HG02610 (cell line): Measurements from ENCODE around the gene NBPF6.
"Not testable (repeated sequence)": the region's sequence is repeated elsewhere in the genome, so short reads cannot be mapped to it uniquely, and the experiment has no call there.

Experiments
- ATAC-seq: cut with Tn5 transposase; IDR thresholded peaks from one replicate; pipeline ENCODE4 v1.9.1; 2021; ENCODE audit warnings: mild to moderate bottlenecking, moderate library complexity; ENCODE audit not compliant: unreplicated experiment

The NBPF6 gene

DNA sequence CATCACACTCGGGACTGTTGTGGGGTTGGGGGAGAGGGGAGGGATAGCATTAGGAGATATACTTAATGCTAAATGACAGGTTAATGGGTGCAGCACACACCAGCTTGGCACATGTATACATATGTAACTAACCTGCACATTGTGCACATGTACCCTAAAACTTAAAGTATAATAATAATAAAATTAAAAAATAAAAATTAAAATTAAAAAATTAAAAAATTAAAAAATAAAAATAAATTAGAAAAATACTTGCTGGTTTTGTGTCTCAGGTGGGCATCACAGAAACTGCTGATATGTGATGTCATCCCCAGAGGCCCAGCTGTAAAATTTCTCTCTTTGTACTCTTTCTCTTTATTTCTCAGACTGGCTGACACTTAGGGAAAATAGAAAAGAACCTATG is 44.9 kb downstream of the NBPF6 start:
- ATAC-seq, result not testable (repeated sequence)

- not testable (repeated sequence) for ATAC-seq
Measured at GRCh38 chr1:108496856-108497255, 46.7 kb downstream of the NBPF6 start.

- ATAC-seq, result no peak
Measured at GRCh38 chr1:108502138-108502537, 52.0 kb downstream of the NBPF6 start.

GRCh38 chr1:108502624-108503023 is 52.5 kb downstream of the NBPF6 start:
- no peak for ATAC-seq

- no peak for ATAC-seq
Measured at GRCh38 chr1:108503062-108503733, 53.1 kb downstream of the NBPF6 start.

- peak; percentile 86 for ATAC-seq
Measured at GRCh38 chr1:108504447-108504846, 54.3 kb downstream of the NBPF6 start.

- no peak for ATAC-seq
Measured at GRCh38 chr1:108505763-108506070, 55.6 kb downstream of the NBPF6 start.

DNA sequence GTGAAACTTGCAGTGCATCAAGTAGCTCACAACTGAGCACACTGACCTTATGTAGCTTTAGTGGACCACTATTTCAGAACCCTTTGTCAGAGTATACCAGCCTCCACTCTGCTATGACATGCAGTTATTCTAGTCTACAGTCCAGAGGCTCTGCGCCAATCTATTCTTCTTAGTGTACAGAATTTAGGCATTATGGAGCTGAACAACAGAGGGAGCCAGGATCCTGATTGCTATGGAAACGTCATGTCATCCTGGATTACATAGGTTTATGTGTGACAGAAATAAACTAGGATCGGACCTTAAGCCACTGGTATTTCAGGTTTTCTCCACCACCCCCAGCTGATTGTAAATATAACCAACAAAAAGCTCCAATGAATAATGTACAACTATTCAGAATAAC is 61.6 kb downstream of the NBPF6 start:
- ATAC-seq, result no peak

DNA sequence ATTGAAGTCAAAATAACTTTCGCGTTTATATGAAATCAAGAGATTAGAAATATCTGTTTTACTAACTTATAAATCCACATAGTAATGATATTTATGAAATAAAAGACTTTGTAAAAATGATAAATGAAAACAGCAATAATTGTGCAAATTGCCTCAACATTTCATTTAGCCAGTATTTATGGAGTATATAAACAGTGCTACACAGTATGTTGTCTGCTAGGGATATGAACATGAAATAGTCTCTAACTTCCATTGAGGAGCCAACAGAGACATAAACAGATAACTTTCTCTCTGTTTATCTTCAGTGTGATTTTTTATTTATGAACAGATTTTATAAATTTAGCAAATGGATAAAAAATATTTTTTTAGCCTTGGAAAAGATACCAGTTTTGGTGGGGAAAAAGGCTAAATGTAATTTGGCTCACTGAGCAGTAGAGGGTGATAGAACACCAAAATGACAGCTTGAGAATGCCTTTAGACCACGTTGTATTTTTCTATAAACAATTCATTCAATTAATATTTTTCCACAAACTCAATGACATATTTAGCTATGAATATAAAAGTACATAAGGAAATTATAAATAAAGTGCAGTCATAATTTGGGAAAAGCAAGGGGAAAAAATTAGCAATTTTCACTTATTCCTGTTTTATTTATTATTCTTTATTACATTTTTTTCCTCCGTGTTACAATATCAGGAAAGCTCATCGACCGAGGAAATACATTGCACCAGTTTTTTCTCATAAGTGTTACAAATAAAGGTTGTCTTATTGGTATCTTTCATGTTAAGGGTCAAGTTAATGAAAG is 62.3 kb downstream of the NBPF6 start:
- ATAC-seq, result peak; percentile 61

GRCh38 chr1:108513044-108513415 is 62.9 kb downstream of the NBPF6 start:
- no peak for ATAC-seq

GRCh38 chr1:108513914-108514313 is 63.8 kb downstream of the NBPF6 start:
- ATAC-seq, result not testable (repeated sequence)

DNA sequence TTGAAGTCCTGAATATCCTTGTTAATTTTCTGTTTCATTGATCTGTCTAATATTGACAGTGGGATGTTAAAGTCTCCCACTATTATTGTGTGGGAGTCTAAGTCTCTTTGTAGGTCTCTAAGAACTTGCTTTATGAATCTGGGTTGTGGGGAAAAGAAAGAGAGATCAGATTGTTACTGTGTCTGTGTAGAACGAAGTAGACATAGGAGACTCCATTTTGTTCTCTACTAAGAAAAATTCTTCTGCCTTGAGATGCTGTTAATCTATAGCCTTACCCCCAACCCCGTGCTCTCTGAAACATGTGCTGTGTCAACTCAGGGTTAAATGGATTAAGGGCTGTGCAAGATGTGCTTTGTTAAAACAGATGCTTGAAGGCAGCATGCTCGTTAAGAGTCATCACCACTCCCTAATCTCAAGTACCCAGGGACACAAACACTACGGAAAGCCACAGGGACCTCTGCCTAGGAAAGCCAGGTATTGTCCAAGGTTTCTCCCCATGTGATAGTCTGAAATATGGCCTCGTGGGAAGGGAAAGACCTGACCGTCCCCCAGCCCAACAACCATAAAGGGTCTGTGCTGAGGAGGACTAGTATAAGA is 67.3 kb downstream of the NBPF6 start:
- ATAC-seq, result not testable (repeated sequence)
